CD4-positive, alpha-beta T cell treated with Interleukin-6 at 100 ng/mL for 8 hours (primary cell): ENCODE measurements around the gene GNPTG.

Source experiments
- DNase-seq: peaks from one replicate; pipeline ENCODE4 v3.0.0-alpha.2; 2020; ENCODE audit warnings: mixed read lengths, low spot score

GNPTG gene

DNA sequence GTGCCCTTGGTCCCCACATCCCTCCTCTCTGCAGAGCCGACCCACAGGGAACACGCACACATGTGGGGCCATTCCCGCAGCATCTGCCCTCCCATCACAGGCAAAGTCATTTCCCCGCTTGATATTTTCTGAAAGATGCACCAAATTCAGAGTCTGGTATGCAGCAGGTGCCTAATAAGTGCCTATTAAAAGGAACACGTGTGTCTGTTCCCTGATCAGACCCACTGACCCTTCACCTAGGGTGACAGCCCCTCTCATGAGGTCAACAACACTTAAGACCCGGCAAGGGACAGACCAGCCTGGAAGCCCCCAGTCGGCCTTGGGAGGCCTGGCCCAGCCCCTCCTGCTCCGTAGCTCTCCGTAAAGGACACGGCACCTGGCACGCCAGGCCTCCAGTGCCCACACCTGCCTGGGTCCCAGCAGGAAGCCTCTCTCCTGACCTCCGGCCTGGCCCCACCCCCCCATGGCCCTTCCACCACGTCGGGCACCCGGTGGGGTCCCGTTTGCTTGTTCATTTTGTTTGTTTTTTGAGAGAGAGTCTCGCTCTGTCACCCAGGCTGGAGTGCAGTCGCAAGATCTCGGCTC lies 42.7 kb downstream of the GNPTG start:
- no peak for DNase-seq

DNA sequence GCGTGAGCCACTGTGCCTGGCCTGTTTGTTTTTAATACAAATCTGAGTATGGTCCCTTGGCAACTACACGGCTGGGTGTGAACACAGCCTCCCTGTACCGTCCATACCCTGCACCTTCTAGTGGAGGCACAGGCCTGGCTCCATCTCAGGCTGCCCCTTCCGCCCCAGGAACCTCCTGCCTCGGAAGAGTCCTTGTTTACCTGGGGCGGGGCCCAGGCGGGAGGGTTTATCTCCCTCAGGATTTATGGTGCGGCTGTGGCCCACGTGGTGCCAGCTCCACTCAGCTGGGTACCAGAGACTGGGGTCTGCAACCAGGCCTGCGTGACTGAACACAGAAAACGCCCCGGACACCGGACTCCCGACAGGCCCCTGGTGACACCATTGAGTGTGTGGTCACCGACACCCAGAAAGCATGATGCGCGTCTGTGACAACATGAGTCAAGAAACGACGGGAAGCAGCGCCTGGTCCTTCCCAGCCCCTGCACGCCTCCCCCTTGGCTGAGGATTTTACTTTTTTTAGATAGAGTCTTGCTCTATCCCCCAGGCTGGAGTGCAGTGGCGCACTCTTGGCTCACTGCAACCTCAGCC lies 43.8 kb downstream of the GNPTG start:
- DNase-seq = no peak

DNA sequence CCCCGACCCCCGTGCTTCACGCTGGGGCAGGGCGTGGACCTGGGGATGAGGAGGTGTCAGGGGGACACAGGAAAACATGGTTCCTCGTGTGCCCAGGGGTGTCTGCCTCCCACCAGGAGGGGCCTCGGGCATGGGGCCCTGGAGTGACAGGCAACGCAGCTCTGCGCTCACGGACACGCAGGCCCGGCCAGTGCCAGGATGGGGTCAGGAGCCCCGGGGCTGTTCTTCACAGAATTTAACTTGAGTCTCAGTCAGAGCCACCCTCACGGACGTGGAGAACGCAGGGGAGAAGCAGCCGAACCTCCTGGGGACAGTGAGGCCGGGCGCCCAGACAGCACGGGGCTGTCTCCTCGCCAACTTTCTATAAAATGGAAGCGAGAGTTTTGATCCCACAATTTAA lies 46.0 kb downstream of the GNPTG start:
- no peak for DNase-seq

DNA sequence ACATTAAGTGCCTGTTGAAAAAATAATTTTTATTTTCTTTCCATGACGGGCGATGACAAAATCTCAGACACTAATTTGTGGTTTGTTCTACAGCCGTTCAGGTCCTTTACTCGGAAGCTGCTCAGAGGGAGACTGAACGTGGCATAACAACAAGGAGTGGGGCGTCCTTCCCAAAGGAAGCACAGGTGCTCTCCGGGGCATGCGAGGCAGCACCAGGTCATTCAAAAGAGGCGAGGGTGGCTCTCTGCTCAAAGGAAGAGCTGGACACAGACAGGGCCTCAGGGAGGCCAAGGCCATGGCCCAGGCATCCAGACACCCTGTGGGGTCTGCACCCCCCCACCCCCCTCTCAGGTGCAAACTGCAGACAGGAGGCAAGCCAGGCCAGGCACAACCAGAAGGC lies 46.6 kb downstream of the GNPTG start:
- DNase-seq = no peak

DNA sequence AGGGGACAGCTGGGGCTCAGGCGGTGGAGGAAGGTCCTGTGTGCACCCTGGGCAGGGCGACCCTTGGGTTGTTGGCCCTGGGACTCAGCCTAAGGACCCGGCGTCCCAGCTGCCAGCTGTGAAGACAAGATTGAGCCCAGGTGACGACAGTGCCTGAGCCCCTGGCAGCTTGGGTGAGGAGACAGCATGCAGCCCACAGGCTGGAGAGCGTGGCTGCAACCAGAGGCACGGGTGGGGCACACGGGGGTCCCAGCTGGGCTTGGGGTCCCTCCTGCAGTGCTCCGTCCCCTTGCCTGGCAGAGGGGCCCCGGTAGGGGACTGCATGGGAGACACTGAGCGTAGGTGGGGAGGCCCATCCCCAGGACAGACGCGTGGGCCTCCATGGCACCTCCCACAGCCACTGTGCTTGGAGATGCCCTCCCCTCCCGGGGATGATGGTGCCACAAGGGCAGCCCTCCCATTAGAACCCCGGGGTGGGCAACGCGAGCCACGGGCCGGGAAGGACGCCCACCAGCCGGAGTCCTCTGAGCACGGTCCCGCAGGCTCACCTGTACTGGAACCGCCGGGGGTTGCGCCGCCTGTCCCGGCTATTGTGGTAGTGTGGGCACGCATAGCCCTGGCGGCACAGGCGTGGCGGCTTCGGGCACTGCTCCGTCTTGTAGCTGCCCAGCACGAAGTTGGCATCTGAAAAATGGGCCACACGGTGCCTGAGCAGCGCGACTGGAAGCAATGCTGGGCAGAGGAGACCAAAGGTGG lies 47.3 kb downstream of the GNPTG start:
- DNase-seq = no peak

DNA sequence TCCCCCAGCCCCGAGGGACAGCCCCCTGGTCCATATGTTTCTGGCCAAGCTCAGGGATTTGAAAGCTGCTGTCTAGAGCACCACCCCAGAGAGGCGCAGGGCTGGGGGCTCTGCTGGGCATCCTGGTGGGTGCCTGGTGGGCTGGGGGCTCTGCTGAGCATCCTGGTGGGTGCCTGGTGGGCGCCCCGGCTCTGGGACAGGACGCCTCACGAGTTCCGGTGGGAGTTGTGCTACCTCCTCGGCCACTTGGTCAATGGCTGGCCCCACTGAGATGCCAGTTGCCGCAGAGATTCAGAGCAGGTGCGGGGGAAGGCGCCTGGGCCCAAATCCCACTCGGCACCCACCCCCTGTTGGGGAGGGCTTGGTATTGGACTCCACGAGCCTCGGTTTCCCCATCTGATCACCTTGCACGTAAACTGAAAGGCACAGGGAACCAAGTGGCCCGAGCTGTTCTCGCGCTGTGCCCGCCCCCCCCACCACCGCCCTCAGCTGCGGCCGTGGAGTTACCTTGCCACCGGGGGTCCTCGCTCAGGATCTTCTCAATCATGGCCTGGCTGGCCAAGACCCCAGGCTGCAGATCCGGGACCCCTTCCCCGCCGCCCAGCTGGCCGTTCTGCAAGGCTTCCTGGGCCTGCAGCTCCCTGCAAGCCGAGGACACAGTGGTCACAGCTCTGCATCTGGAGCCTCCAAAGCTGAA lies 49.5 kb downstream of the GNPTG start:
- DNase-seq = no peak

DNA sequence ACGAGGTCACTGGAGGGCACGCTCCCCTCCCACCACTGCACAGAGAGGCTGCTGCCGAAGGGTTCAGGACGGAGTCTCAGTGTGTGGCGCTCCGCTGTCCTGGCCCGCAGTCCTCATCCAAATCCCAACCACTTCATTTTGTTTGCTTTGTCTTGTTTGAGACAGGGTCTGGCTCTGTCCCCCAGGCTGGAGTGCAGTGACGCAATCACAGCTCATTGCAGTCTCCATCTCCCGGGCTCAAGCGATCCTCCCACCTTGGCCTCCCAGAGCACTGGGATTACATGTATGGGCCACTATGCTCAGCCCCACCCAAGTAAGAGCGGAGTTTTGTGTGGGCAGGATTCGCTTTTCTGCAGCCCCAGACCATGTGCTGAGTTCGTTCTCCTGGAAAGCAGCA lies 50.0 kb downstream of the GNPTG start:
- DNase-seq = no peak

DNA sequence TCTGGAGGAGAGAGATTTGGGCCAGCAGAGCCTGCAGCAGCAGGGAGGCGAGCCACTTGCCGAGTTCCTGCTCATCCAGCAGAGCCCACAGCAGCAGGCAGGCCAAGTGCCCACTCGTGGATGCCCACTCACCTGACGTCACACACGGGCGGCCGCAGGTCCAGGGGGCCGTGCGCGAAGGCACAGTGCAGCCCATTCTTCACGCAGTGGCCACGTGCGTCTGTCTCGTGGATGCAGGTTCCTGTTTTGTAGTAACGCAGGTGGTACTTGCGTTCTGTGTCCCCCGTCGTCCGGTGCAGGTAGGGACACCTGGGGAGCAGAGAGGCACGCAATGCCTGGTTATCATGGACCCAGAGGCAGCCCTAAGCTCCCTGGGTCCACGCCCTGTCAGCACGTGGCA lies 51.3 kb downstream of the GNPTG start:
- no peak for DNase-seq

DNA sequence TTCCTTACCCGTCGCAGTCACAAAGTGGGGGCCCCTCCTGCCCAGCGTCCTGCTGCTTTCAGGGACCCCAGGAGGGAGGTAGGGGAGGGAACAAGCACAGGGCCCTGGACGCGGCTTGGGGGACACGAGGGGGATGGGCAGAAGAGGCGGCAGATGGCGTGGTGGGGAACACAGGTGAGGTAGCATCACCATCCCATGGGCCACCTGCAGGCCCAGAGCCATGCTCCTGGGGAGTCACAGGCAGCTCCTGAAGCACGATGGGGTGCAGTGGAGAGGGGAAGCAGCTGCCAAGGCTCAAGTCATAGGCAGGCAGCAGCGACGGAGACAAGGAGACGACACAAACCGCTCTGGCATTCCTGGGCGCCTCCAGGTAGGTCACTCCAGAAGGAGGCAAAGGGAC lies 52.0 kb downstream of the GNPTG start:
- DNase-seq = no peak

DNA sequence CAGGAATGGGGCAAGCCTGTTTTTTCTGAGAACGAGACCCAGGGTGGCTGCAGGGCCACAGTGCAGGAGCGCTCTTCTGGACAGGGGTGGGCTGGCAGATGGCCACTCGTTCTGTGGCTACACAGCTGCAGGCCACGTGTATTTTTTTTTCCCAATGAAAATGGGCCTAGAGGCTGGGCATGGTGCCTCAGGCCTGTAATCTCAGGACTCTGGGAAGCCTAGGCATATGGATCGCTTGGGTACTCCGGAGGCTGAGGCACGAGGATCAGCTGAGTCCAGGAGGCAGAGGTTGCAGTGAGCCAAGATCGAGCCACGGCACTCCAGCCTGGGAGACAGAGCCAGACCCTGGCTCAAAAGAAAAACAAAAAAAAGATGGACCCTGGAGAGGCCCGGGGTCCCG lies 56.0 kb downstream of the GNPTG start:
- no peak for DNase-seq

DNA sequence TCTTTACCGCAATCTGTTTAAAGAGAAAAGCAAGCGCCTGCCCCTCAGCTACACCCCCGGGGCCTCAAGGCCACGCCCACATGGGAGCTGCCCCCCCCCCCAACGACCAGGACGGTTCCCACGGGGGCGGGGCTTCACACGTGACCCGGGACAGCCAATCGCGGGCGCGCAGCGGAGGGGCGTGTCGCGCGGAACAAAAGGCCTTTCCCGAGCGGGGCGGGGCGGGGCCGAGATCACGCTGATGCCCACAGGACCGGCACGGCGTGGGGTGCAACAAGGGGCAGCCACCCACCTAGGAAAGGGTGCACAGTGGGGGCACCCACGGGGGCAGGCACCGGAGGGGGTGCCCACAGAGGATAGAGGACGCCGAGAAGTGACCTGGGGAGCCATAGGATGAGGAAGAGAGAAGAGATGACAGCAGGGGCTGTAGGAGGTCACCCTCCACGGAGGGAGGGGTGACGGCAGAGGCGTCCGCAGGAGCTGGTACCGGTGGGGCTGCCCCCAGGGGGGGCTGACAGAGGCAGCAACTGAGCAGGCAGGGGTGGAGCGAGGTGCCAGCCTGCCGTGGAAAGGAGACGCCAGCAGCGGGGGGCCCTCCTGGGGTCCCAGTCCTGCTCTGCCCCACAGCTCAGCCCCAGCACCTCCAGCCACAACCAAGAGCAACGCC lies 56.6 kb downstream of the GNPTG start:
- DNase-seq = peak; percentile 93

DNA sequence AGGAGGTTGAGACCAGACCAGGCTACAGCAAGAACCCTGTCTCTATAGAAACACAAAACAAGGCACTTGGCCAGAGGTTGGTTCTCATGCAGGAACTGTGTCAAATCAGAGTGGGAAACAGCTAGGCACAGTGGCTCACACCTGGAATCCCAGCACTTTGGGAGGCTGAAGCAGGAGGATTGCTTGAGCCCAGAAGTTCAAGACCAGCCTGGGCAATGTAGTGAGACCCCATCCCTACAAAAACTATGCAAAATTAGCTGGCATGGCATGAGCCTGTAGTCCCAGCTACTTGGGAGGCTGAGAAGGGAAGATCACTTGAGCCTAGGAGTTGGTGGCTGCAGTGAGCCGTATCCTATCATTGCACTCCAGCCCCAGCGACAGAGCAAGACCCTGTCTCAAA lies 61.1 kb downstream of the GNPTG start:
- no peak for DNase-seq
